ENCODE measurements around the gene SGMS1.

Gene SGMS1

DNA sequence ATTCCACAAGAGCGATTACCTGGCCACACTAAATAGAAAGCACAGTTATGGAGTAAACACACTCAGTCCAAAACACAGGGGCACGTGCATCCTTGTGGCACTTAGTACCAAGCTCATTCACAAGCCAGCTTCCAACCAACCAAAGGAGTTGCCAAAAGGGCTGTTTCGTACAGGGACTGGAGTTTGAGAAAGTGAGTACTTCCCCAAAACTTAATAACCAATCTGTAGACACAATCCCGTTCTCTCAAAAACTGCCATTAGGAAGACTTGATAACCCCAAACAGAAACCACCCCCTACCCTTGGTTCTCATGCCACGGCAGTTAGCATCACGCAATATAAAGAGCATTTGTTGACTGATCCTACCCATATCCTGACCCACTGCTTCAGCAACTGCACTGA is 206.3 kb downstream of the SGMS1 start:
- H3K4me3 ChIP-seq (ENCODE audit: insufficient read length, low read depth), result peak overlapping the region; percentile 29
- no peak for DNase-seq (ENCODE audit: low read depth, low spot score)
- H3K36me3 ChIP-seq (ENCODE audit: insufficient read depth, insufficient read length, low read length), result no peaks in the 10 kb centered on the region
- H3K27me3 ChIP-seq (ENCODE audit: insufficient read depth, insufficient read length), result no peaks in the 10 kb centered on the region
- TF ChIP-seq SUZ12 (IDR thresholded peaks at IDR 0.05; ENCODE audit: extremely low read depth, insufficient read depth, insufficient read length), result no peak
- H3K9me3 ChIP-seq (ENCODE audit: insufficient read depth, low read length), result no peaks in the 10 kb centered on the region
- peak overlapping the region; percentile 77 for H3K9ac ChIP-seq (ENCODE audit: insufficient read length, low read depth)
- H3K4me1 ChIP-seq (ENCODE audit: insufficient read depth, insufficient read length), result no peaks in the 10 kb centered on the region

DNA sequence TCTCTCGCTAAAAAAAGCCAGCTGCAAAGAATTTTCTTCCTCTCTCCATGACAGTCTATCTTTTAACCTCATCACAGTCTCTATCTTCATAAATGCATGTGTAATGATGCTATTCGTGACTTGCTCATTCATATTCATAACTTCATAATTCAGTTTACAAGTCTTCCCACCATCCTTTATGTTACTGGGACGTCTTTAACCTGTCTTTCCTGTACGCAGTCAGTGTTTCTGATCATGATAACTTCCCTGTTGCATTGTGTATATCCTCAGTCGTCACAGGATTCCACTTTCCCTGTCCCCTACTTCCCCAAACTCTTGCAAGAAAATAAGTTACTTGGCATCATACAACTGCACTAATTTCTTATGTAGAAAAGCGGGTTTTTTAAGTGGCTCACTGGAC is 206.9 kb downstream of the SGMS1 start:
- DNase-seq (ENCODE audit: low read depth, low spot score), result no peak
- Histone ChIP-seq H3K9me3 (ENCODE audit: insufficient read depth, low read length) (no peaks in the 10 kb centered on the region), H3K36me3 (ENCODE audit: insufficient read depth, insufficient read length, low read length) (no peaks in the 10 kb centered on the region), H3K27me3 (ENCODE audit: insufficient read depth, insufficient read length) (no peaks in the 10 kb centered on the region), H3K9ac (ENCODE audit: insufficient read length, low read depth) (no peak overlapping the region), H3K4me3 (ENCODE audit: insufficient read length, low read depth) (no peak overlapping the region), H3K4me1 (ENCODE audit: insufficient read depth, insufficient read length) (no peaks in the 10 kb centered on the region)
- TF ChIP-seq SUZ12 (IDR thresholded peaks at IDR 0.05; ENCODE audit: extremely low read depth, insufficient read depth, insufficient read length), result no peak
- TF ChIP-seq YY1 (IDR thresholded peaks at IDR 0.05; ENCODE audit: insufficient read depth, insufficient read length), result no peak

DNA sequence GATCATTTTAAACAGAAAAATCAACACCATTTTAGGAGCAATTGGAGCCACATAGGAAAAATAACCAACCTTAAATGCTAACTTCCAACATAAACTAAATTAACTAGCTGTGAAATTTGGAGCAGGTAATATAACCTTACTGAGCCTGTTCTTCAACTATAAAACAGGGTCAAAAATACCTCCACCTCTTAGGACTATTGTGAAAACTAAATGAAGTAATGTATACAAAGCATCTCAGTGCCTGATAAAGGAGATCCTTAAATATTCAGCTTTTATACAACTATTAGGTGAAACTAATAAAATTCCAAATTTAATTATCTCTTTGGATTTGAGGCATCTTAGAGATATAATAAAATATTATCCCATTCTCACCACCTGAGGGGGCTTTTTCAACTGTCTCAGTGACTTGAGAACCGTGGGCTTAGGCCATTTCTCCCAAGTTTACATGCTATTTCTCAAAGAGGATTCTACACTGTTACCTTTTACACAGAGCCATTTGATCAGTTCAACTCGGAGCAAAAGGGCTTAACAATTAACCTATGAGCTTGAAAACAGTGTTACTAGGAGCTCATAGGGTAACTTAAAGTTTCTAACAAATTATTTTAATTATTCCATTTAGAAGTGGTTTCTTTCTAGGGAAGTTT is 207.5 kb downstream of the SGMS1 start:
- no peaks in the 10 kb centered on the region for H3K36me3 ChIP-seq (ENCODE audit: insufficient read depth, insufficient read length, low read length)
- DNase-seq (ENCODE audit: low read depth, low spot score), result no peak
- H3K4me3 ChIP-seq (ENCODE audit: insufficient read length, low read depth), result no peak overlapping the region
- TF ChIP-seq YY1 (IDR thresholded peaks at IDR 0.05; ENCODE audit: insufficient read depth, insufficient read length), result no peak
- no peak for TF ChIP-seq ZNF274 (IDR thresholded peaks at IDR 0.05; ENCODE audit: low read depth, low read length)
- no peak for TF ChIP-seq SUZ12 (IDR thresholded peaks at IDR 0.05; ENCODE audit: extremely low read depth, insufficient read depth, insufficient read length)
- H3K9me3 ChIP-seq (ENCODE audit: insufficient read depth, low read length), result no peaks in the 10 kb centered on the region
- H3K27me3 ChIP-seq (ENCODE audit: insufficient read depth, insufficient read length), result no peaks in the 10 kb centered on the region
- no peaks in the 10 kb centered on the region for H3K4me1 ChIP-seq (ENCODE audit: insufficient read depth, insufficient read length)
- H3K9ac ChIP-seq (ENCODE audit: insufficient read length, low read depth), result no peak overlapping the region

DNA sequence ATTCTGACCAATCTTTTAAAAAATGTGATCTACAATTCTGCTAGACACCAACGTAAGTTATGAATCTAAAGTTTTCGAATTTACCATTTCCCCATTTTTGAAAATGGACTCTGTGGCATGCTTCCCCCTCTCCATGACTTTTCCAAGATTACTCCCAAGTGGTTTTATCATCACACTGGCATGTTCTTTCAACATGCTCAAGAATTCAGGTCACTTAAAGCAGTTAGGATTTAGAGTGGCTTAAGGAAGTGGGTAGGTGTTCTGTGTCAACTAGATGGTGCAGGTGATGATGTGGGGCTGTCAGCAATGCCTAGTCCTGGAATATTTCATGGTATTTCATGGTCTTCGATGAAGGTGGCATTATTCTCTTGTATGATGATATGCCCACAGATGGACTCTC is 208.5 kb downstream of the SGMS1 start:
- H3K9ac ChIP-seq (ENCODE audit: insufficient read length, low read depth), result no peak overlapping the region
- DNase-seq (ENCODE audit: low read depth, low spot score), result no peak

DNA sequence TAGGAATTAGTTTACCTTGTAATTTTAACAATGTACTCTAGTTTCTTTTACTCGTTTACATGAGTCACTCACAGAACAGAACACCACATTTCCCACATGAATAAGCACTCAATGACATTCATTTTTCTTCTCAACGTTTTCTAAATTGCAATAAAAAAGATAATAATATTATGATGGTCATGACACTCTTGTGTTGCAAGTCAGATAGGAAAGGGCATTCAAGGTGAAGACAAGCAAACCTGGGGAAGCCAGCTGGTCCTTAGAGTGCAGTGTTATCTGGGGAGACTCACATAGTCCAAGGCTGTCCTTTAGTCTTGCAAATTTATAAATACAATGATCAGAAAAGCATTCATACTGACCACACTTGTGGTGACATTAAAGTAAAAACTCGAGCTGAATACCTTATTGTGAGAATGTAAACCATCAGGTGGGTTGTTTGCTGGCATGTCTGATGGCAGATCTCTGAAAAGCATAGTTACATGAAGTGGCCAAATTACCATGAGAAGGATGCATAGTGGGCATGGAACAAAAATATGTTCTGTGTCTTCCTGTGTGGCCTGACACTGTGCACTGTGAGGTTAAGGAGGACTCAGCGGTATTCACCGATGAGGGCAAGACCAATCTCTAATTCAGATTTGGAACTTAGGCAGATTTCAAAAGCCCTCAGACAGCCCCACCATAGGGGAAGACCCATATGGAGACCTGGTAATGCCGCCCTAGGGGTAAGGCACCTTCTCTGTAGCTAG is 213.5 kb downstream of the SGMS1 start:
- Histone ChIP-seq H3K9ac (ENCODE audit: insufficient read length, low read depth) (no peak overlapping the region), H3K27me3 (ENCODE audit: insufficient read depth, insufficient read length) (no peaks in the 10 kb centered on the region), H3K4me1 (ENCODE audit: insufficient read depth, insufficient read length) (peaks cover 2% of the 10 kb centered on the region), H3K4me3 (ENCODE audit: insufficient read length, low read depth) (no peak overlapping the region), H3K9me3 (ENCODE audit: insufficient read depth, low read length) (no peaks in the 10 kb centered on the region), H3K36me3 (ENCODE audit: insufficient read depth, insufficient read length, low read length) (no peaks in the 10 kb centered on the region)
- no peak for DNase-seq (ENCODE audit: low read depth, low spot score)
- TF ChIP-seq YY1 (IDR thresholded peaks at IDR 0.05; ENCODE audit: insufficient read depth, insufficient read length) (no peak), SUZ12 (IDR thresholded peaks at IDR 0.05; ENCODE audit: extremely low read depth, insufficient read depth, insufficient read length) (no peak), ZNF274 (IDR thresholded peaks at IDR 0.05; ENCODE audit: low read depth, low read length) (no peak)

More for the DNA sequence above, 208.5 kb downstream of the SGMS1 start:
- Histone ChIP-seq H3K4me3 (ENCODE audit: insufficient read length, low read depth) (no peak overlapping the region), H3K9me3 (ENCODE audit: insufficient read depth, low read length) (no peaks in the 10 kb centered on the region), H3K27me3 (ENCODE audit: insufficient read depth, insufficient read length) (no peaks in the 10 kb centered on the region), H3K4me1 (ENCODE audit: insufficient read depth, insufficient read length) (peaks cover 1% of the 10 kb centered on the region), H3K36me3 (ENCODE audit: insufficient read depth, insufficient read length, low read length) (no peaks in the 10 kb centered on the region)
- TF ChIP-seq YY1 (IDR thresholded peaks at IDR 0.05; ENCODE audit: insufficient read depth, insufficient read length) (no peak), ZNF274 (IDR thresholded peaks at IDR 0.05; ENCODE audit: low read depth, low read length) (no peak), SUZ12 (IDR thresholded peaks at IDR 0.05; ENCODE audit: extremely low read depth, insufficient read depth, insufficient read length) (no peak)

DNA sequence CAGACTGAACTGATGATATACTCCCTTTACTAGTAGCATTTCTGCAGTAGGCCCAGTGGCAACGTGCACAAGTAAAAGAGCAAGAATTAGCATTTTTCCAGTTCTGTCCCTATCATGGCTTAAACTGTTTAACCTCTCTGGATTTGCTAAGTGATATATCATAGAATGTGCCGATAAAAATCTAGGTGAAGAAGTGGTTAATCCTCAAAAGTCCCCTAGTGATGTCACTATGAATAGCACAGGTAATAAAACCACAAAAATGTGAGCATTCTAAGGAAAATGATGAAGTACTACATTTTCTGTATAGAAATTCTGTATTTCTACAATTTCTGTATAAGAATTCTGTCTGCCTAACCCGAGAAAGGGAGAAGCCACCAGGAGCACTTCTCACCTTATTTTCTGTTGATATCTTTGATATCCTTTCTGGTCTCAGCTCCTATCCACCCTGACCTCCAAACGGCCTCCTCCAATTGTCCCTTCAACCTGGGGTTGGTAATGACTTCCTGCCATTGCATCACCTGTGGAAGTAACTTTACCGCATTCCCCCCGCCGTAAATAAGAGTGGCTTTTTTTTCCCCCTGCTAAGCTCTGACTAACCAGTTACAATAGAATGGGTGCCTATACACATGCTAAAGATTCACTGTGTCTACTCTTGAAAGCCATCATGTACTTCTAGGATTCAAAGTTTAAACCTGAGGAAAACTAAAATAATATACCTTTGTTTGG is 216.5 kb downstream of the SGMS1 start:
- no peak overlapping the region for H3K4me3 ChIP-seq (ENCODE audit: insufficient read length, low read depth)
- no peaks in the 10 kb centered on the region for H3K36me3 ChIP-seq (ENCODE audit: insufficient read depth, insufficient read length, low read length)
- H3K27me3 ChIP-seq (ENCODE audit: insufficient read depth, insufficient read length), result no peaks in the 10 kb centered on the region
- peak; percentile 44 for DNase-seq (ENCODE audit: low read depth, low spot score)
- peaks cover 2% of the 10 kb centered on the region for H3K4me1 ChIP-seq (ENCODE audit: insufficient read depth, insufficient read length)
- H3K9me3 ChIP-seq (ENCODE audit: insufficient read depth, low read length), result no peaks in the 10 kb centered on the region
- TF ChIP-seq YY1 (IDR thresholded peaks at IDR 0.05; ENCODE audit: insufficient read depth, insufficient read length) (no peak), SUZ12 (IDR thresholded peaks at IDR 0.05; ENCODE audit: extremely low read depth, insufficient read depth, insufficient read length) (no peak), ZNF274 (IDR thresholded peaks at IDR 0.05; ENCODE audit: low read depth, low read length) (no peak)
- no peak overlapping the region for H3K9ac ChIP-seq (ENCODE audit: insufficient read length, low read depth)

DNA sequence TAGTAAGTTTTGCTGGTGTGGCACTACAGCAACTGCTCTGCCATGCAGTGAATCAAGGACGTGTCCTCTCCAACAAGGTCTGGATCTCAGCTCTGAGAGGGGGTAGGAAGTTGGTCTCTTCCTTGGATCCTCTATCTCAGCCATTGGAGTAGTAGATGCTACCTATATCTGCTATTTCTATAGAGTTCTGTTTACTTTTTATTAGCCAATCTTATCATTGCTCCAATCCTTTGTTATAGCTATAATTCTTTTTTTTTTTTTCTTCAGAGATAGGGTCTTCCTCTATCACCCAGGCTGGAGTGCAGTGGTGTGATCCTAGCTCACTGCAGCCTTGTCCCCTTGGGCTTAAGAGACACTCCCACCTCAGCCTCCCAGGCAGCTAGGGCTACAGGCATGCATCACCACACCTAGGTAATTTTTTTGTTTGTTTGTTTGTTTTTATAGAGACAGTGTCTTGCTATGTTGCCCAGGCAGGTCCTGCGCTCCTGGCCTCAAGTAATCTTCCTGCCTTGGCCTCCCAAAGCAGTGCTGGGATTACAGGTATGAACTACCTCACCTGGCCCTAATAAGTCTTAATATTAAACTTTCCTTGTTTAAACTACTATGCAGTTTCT is 217.2 kb downstream of the SGMS1 start:
- H3K4me3 ChIP-seq (ENCODE audit: insufficient read length, low read depth), result no peak overlapping the region
- no peak overlapping the region for H3K9ac ChIP-seq (ENCODE audit: insufficient read length, low read depth)
- H3K9me3 ChIP-seq (ENCODE audit: insufficient read depth, low read length), result no peaks in the 10 kb centered on the region
- H3K4me1 ChIP-seq (ENCODE audit: insufficient read depth, insufficient read length), result peaks cover 2% of the 10 kb centered on the region
- DNase-seq (ENCODE audit: low read depth, low spot score), result no peak
- TF ChIP-seq ZNF274 (IDR thresholded peaks at IDR 0.05; ENCODE audit: low read depth, low read length), result no peak
- TF ChIP-seq SUZ12 (IDR thresholded peaks at IDR 0.05; ENCODE audit: extremely low read depth, insufficient read depth, insufficient read length), result no peak
- TF ChIP-seq YY1 (IDR thresholded peaks at IDR 0.05; ENCODE audit: insufficient read depth, insufficient read length), result no peak
- no peaks in the 10 kb centered on the region for H3K27me3 ChIP-seq (ENCODE audit: insufficient read depth, insufficient read length)
- no peaks in the 10 kb centered on the region for H3K36me3 ChIP-seq (ENCODE audit: insufficient read depth, insufficient read length, low read length)

All from NT2/D1 (cell line).